Measurements from ENCODE around the gene FAM240A. TPM values are rescaled to one million over a fixed set of nuclear protein-coding genes. Genes with fewer than 3 reads are reported as not detected.

Gene FAM240A
- total and polyA plus RNA-seq, 2 experiments from 2014 or later = 0.18 TPM; not detected in 1

DNA sequence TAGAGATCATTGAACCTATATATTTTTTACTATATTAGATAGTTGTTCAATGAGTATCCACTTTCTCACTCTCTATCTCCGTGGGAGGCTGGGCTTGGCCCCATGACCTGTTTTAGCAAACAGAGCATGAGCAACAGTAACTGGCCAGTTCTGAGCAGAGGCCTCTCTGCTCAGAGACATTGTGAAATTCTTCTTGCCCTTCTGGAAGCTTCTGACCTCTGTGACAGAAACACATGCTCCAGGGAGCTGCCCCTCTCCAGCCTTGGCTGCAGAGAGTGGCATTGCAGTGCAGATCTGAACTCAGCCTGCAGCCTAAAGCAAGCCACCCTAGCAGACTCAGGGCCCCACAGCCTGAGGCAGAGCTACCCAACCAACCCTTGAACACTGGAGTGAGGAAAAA lies 20.5 kb downstream of the FAM240A start (continued):
- no peak for TF ChIP-seq REST (IDR thresholded peaks at IDR 0.05; ENCODE audit: unreplicated experiment)
- no peak for TF ChIP-seq EZH2phosphoT487 (IDR thresholded peaks at IDR 0.05; ENCODE audit: unreplicated experiment)
- TF ChIP-seq CREB1 (CRISPR knock-in tag; IDR thresholded peaks at IDR 0.05; ENCODE audit: low read depth) = no peak
- TF ChIP-seq EZH2 (IDR thresholded peaks at IDR 0.05; ENCODE audit: low read depth, unreplicated experiment) = no peak
- no peak for TF ChIP-seq ETS1 (IDR thresholded peaks at IDR 0.05)

GRCh38 chr3:46634856-46635255 lies 22.5 kb downstream of the FAM240A start:
- H3K4me1 ChIP-seq (ENCODE audit: insufficient read depth) = no peaks in the 10 kb centered on the region; the same call in 1 of the 2 replicates
- no peaks in the 10 kb centered on the region for H4K20me1 ChIP-seq (replicated peaks; ENCODE audit: insufficient read depth)
- peaks cover 3% of the 10 kb centered on the region; the same call in 1 of the 3 replicates for H3K36me3 Mint-ChIP-seq (ENCODE audit: low read depth)
- H3K9me2 ChIP-seq (ENCODE audit: insufficient read depth) = peaks cover 6% of the 10 kb centered on the region; the same call in 1 of the 2 replicates
- no peaks in the 10 kb centered on the region for H3K79me2 ChIP-seq (replicated peaks; ENCODE audit: insufficient read depth)
- no peak for DNase-seq (ENCODE audit: low spot score)
- no peaks in the 10 kb centered on the region for H3K27me3 Mint-ChIP-seq (ENCODE audit: insufficient read depth, low read depth, poor library complexity)
- no peaks in the 10 kb centered on the region for H3K36me3 ChIP-seq (ENCODE audit: insufficient read depth)
- peaks cover 7% of the 10 kb centered on the region; the same call in 1 of the 2 replicates for H3F3A ChIP-seq (replicated peaks; ENCODE audit: low read depth)
- H3K27ac Mint-ChIP-seq = no peak overlapping the region
- H3K4me3 Mint-ChIP-seq = no peak overlapping the region
- no peaks in the 10 kb centered on the region for H3K9me3 Mint-ChIP-seq
- no peaks in the 10 kb centered on the region for H3K27me3 ChIP-seq (ENCODE audit: insufficient read depth)
- no peak overlapping the region for H3K4me3 ChIP-seq
- no peak overlapping the region for H3K4me2 ChIP-seq
- no peak overlapping the region for H2AFZ ChIP-seq
- no peak overlapping the region for H3K27ac ChIP-seq (ENCODE audit: low read depth)
- ATAC-seq = no peak
- peaks cover 9% of the 10 kb centered on the region for H3K4me1 Mint-ChIP-seq
- TF ChIP-seq CREB1 (CRISPR knock-in tag; IDR thresholded peaks at IDR 0.05; ENCODE audit: low read depth) (no peak), ZNF114 (CRISPR knock-in tag; IDR thresholded peaks at IDR 0.05) (no peak), ETS1 (IDR thresholded peaks at IDR 0.05) (no peak), CTCF (conservative IDR thresholded peaks at IDR 0.05; ENCODE audit: low read depth in 2 of 2) (no peak), JUNB (IDR thresholded peaks at IDR 0.05; ENCODE audit: unreplicated experiment) (no peak), REST (IDR thresholded peaks at IDR 0.05; ENCODE audit: unreplicated experiment) (no peak), EZH2phosphoT487 (IDR thresholded peaks at IDR 0.05; ENCODE audit: unreplicated experiment) (no peak)

Measured in GM23338 (cell line).